ENCODE results near the gene EIF4H.

DNA sequence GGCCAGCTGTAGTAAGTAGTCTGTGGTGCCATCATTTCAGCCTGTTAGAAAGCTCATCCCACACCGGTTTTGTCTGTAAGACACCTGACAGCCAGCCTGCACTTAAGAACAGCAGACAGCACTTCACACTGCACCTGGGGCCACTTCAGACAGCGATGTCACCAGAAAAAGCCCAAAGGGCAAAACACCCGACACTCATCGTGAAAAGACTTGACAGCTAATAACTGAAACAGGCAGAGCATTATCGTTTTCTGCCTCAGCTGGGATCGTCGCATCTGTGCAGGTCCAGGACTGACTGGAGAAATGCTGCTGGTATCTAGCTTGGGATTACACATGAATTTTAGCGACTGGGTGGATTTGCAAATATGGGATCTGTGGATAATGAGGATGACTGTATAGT, 18.9 kb downstream of the EIF4H start:
- TF ChIP-seq, protein P1, sequence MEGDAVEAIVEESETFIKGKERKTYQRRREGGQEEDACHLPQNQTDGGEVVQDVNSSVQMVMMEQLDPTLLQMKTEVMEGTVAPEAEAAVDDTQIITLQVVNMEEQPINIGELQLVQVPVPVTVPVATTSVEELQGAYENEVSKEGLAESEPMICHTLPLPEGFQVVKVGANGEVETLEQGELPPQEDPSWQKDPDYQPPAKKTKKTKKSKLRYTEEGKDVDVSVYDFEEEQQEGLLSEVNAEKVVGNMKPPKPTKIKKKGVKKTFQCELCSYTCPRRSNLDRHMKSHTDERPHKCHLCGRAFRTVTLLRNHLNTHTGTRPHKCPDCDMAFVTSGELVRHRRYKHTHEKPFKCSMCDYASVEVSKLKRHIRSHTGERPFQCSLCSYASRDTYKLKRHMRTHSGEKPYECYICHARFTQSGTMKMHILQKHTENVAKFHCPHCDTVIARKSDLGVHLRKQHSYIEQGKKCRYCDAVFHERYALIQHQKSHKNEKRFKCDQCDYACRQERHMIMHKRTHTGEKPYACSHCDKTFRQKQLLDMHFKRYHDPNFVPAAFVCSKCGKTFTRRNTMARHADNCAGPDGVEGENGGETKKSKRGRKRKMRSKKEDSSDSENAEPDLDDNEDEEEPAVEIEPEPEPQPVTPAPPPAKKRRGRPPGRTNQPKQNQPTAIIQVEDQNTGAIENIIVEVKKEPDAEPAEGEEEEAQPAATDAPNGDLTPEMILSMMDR (IDR thresholded peaks at IDR 0.05) = no peak
- no peak for TF ChIP-seq POLR2A (IDR thresholded peaks at IDR 0.05)
